ENCODE results near the gene NOTCH2. TPM values are rescaled to one million over a fixed set of nuclear protein-coding genes. Genes with fewer than 3 reads are reported as not detected.

The NOTCH2 gene
- total and polyA plus RNA-seq, 12 donors = 5.4 to 138 (median 71.5) TPM

GRCh38 chr1:119865627-119866026, 203.8 kb downstream of the NOTCH2 start:
- no peaks in the 10 kb centered on the region for H3K36me3 ChIP-seq (replicated peaks in 1 of 2)
- H3K4me3 ChIP-seq = no peak overlapping the region
- no peak overlapping the region for H3K27ac ChIP-seq
- TF ChIP-seq, protein P1, sequence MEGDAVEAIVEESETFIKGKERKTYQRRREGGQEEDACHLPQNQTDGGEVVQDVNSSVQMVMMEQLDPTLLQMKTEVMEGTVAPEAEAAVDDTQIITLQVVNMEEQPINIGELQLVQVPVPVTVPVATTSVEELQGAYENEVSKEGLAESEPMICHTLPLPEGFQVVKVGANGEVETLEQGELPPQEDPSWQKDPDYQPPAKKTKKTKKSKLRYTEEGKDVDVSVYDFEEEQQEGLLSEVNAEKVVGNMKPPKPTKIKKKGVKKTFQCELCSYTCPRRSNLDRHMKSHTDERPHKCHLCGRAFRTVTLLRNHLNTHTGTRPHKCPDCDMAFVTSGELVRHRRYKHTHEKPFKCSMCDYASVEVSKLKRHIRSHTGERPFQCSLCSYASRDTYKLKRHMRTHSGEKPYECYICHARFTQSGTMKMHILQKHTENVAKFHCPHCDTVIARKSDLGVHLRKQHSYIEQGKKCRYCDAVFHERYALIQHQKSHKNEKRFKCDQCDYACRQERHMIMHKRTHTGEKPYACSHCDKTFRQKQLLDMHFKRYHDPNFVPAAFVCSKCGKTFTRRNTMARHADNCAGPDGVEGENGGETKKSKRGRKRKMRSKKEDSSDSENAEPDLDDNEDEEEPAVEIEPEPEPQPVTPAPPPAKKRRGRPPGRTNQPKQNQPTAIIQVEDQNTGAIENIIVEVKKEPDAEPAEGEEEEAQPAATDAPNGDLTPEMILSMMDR (IDR thresholded peaks at IDR 0.05) = no peak
- TF ChIP-seq POLR2A (IDR thresholded peaks at IDR 0.05) = no peak
- intact Hi-C loops (cut with DNase I) = no loop called here
- H3K27me3 ChIP-seq = no peaks in the 10 kb centered on the region
- no peaks in the 10 kb centered on the region for H3K4me1 ChIP-seq (replicated peaks in 1 of 2)
- no peaks in the 10 kb centered on the region for H3K9me3 ChIP-seq (replicated peaks in 1 of 3)
- WGBS, 4 donors = 56 to 67% (median 61%) methylated on average over 4 of the region's 4 CpGs
- DNase-seq = no peak

DNA sequence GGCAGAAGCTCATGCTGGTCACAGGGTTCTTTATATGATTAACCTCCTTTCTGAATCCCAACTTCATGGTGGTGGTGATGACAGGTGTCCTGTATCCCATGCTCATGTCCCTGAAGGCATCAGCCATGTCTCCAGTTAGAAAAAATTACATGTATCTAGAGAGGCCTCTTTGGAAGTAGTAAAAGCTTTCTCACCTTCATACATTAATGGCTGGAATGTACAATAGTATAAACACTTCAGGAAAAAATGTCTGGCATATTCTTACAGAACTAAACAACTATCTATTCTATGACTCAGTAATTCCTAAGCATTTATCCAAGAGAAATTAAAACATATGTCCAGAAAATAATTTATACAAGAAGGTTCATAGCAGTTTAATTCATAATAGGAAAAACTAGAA, 207.2 kb downstream of the NOTCH2 start:
- Histone ChIP-seq H3K27ac (no peak overlapping the region), H3K4me3 (no peak overlapping the region), H3K27me3 (no peaks in the 10 kb centered on the region), H3K36me3 (replicated peaks in 1 of 2) (no peaks in the 10 kb centered on the region), H3K9me3 (replicated peaks in 1 of 3) (no peaks in the 10 kb centered on the region), H3K4me1 (replicated peaks in 1 of 2) (no peaks in the 10 kb centered on the region)
- TF ChIP-seq, protein P1 (IDR thresholded peaks at IDR 0.05) = no peak
- TF ChIP-seq POLR2A (IDR thresholded peaks at IDR 0.05) = no peak
- intact Hi-C loops (cut with DNase I) = no loop called here
- DNase-seq = no peak

Other genes starting within 250 kb of the NOTCH2 start
- gene ADAM30, start 173.1 kb downstream of the NOTCH2 start, total RNA-seq = not detected
- gene ADAM30, start 173.1 kb downstream of the NOTCH2 start, polyA plus RNA-seq = not detected
- gene SEC22B, start 106.9 kb upstream of the NOTCH2 start, total RNA-seq = 10 to 100 TPM; 22.5 to 44.8 (median 35.1) TPM
- gene SEC22B, start 106.9 kb upstream of the NOTCH2 start, polyA plus RNA-seq = 10 to 100 TPM; 18.0 to 59.8 (median 25.7) TPM

All from adrenal gland (tissue), 12 donors.